Duodenal mucosa (tissue), 2 donors: ENCODE measurements around the gene SLC1A3.

ENCODE experiments used
- H3K27ac ChIP-seq: one replicate; pipeline ENCODE4 v1.7.0; 2013; ENCODE audit warnings: low read depth, low read length
- H3K27me3 ChIP-seq, 2 donors: one replicate each; pipeline ENCODE4 v1.7.0; 2013; ENCODE audit warnings: low read length in 2 of 2, control low read depth in 1 of 2; ENCODE audit not compliant: insufficient read depth in 2 of 2, control insufficient read depth in 1 of 2
- H3K36me3 ChIP-seq, 2 donors: one replicate each; pipeline ENCODE4 v1.7.0; 2013; ENCODE audit warnings: low read length in 2 of 2, control low read depth in 1 of 2; ENCODE audit not compliant: insufficient read depth in 2 of 2, control insufficient read depth in 1 of 2
- H3K4me1 ChIP-seq, 2 donors: one replicate each; pipeline ENCODE4 v1.7.0; 2013; ENCODE audit warnings: low read length in 2 of 2, control low read depth in 1 of 2; ENCODE audit not compliant: insufficient read depth in 2 of 2, control insufficient read depth in 1 of 2
- H3K4me3 ChIP-seq, 2 donors: one replicate each; pipeline ENCODE4 v1.7.0; 2013; ENCODE audit warnings: low read length in 2 of 2, low read depth in 1 of 2
- H3K9ac ChIP-seq, 2 donors: one replicate each; pipeline ENCODE4 v1.7.0; 2013; ENCODE audit warnings: low read length in 2 of 2, low read depth in 1 of 2
- H3K9me3 ChIP-seq, 2 donors: one replicate each; pipeline ENCODE4 v1.7.0; 2013; ENCODE audit warnings: low read length in 2 of 2, control low read depth in 1 of 2; ENCODE audit not compliant: control insufficient read depth in 1 of 2

SLC1A3 gene

DNA sequence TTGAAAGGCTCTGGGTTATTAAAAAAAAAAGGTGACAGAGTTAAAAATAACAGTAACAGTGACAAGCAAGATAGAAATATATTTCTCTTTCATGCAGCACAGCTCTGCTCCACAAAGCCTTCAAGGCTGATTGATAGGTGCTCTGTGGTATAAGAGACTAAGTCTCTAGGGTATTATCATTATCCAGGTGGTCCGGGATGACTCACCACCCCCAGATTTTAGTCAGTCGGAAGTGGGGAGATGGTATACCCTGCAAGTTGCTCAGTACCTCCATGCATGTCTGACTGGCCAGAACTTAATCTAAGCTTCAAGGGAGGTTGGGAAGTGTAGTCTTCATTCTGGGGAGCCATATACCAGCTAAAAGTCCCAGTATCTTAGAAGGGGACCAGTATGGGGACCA is 76.1 kb downstream of the SLC1A3 start:
- H3K4me3 ChIP-seq, result no peak overlapping the region
- no peak overlapping the region for H3K27ac ChIP-seq
- peaks cover 0 to 4% of the 10 kb centered on the region in 2 donors for H3K27me3 ChIP-seq
- H3K4me1 ChIP-seq, result no peaks in the 10 kb centered on the region
- no peaks in the 10 kb centered on the region for H3K9me3 ChIP-seq
- H3K36me3 ChIP-seq, result no peaks in the 10 kb centered on the region
- no peak overlapping the region for H3K9ac ChIP-seq

GRCh38 chr5:36683821-36684434 is 77.5 kb downstream of the SLC1A3 start:
- no peak overlapping the region for H3K4me3 ChIP-seq
- H3K27me3 ChIP-seq, result peaks cover 0 to 4% of the 10 kb centered on the region in 2 donors
- H3K9ac ChIP-seq, result no peak overlapping the region
- no peaks in the 10 kb centered on the region for H3K9me3 ChIP-seq
- H3K36me3 ChIP-seq, result no peaks in the 10 kb centered on the region
- H3K27ac ChIP-seq, result no peak overlapping the region
- no peaks in the 10 kb centered on the region for H3K4me1 ChIP-seq

GRCh38 chr5:36685631-36686288 is 79.4 kb downstream of the SLC1A3 start:
- no peak overlapping the region for H3K4me3 ChIP-seq
- H3K9me3 ChIP-seq, result no peaks in the 10 kb centered on the region
- peaks cover 0 to 4% of the 10 kb centered on the region in 2 donors for H3K27me3 ChIP-seq
- H3K9ac ChIP-seq, result no peak overlapping the region
- no peaks in the 10 kb centered on the region for H3K4me1 ChIP-seq
- H3K27ac ChIP-seq, result no peak overlapping the region
- H3K36me3 ChIP-seq, result no peaks in the 10 kb centered on the region

- Histone ChIP-seq H3K27me3 (peaks cover 0 to 4% of the 10 kb centered on the region in 2 donors), H3K9ac (no peak overlapping the region), H3K9me3 (no peaks in the 10 kb centered on the region), H3K36me3 (no peaks in the 10 kb centered on the region), H3K4me1 (no peaks in the 10 kb centered on the region), H3K4me3 (no peak overlapping the region), H3K27ac (no peak overlapping the region)
These were observed 80.5 kb downstream of the SLC1A3 start for GRCh38 chr5:36686881-36687280.

DNA sequence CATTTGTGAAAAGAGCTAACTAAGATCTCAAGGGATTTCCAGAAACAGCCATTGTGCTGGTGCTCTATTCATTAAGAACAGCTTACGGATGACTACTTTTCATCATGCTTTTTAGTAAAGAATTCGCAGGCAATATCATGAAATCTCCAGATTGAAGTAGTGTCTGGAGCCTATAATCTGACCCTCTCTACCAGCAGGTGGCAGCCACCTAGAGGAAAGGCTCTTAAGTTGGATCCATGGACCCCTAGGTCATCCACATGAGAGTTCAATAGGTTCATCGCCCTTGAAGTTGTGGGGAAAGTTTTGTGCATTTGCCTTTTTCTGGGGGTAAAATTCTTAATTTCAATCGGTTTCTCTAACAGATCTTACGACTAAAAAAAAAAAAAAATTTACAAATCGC is 82.3 kb downstream of the SLC1A3 start:
- Histone ChIP-seq H3K27ac (no peak overlapping the region), H3K36me3 (no peaks in the 10 kb centered on the region), H3K4me3 (no peak overlapping the region), H3K9ac (no peak overlapping the region), H3K27me3 (peaks cover 0 to 4% of the 10 kb centered on the region in 2 donors), H3K9me3 (no peaks in the 10 kb centered on the region), H3K4me1 (no peaks in the 10 kb centered on the region)

GRCh38 chr5:36689225-36689624 is 82.8 kb downstream of the SLC1A3 start:
- H3K9ac ChIP-seq, result no peak overlapping the region
- H3K27me3 ChIP-seq, result peaks cover 0 to 4% of the 10 kb centered on the region in 2 donors
- no peak overlapping the region for H3K4me3 ChIP-seq
- no peak overlapping the region for H3K27ac ChIP-seq
- H3K36me3 ChIP-seq, result no peaks in the 10 kb centered on the region
- H3K4me1 ChIP-seq, result no peaks in the 10 kb centered on the region
- H3K9me3 ChIP-seq, result no peaks in the 10 kb centered on the region

GRCh38 chr5:36690041-36690961 is 83.9 kb downstream of the SLC1A3 start:
- no peak overlapping the region for H3K27ac ChIP-seq
- H3K27me3 ChIP-seq, result peaks cover 0 to 4% of the 10 kb centered on the region in 2 donors
- peak overlapping the region; percentile 23 to 66 for H3K9ac ChIP-seq
- no peaks in the 10 kb centered on the region for H3K36me3 ChIP-seq
- no peaks in the 10 kb centered on the region for H3K4me1 ChIP-seq
- H3K9me3 ChIP-seq, result no peaks in the 10 kb centered on the region
- peak overlapping the region; percentile 68 to 72 for H3K4me3 ChIP-seq

DNA sequence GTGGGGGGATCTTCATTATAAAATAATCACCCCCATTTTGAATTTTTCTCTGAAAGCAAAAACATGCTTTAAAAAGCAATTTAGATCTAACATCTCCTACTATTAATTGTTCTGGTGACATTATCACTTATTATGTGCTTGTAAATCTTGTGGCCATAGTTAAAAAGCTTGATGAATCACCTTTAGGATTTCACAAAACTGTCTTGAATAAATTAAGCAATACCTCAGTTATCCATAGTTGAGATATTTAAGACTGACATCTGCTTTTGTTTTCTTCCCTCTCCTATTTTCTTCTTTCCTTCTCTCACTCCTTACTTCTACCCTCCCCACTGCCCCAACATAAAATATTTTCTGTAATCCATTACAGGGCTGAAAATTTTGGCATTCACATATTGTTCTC is 84.8 kb downstream of the SLC1A3 start:
- H3K27ac ChIP-seq, result no peak overlapping the region
- no peaks in the 10 kb centered on the region for H3K9me3 ChIP-seq
- no peaks in the 10 kb centered on the region for H3K4me1 ChIP-seq
- H3K27me3 ChIP-seq, result peaks cover 0 to 4% of the 10 kb centered on the region in 2 donors
- H3K36me3 ChIP-seq, result no peaks in the 10 kb centered on the region
- H3K4me3 ChIP-seq, result no peak overlapping the region
- no peak overlapping the region for H3K9ac ChIP-seq

DNA sequence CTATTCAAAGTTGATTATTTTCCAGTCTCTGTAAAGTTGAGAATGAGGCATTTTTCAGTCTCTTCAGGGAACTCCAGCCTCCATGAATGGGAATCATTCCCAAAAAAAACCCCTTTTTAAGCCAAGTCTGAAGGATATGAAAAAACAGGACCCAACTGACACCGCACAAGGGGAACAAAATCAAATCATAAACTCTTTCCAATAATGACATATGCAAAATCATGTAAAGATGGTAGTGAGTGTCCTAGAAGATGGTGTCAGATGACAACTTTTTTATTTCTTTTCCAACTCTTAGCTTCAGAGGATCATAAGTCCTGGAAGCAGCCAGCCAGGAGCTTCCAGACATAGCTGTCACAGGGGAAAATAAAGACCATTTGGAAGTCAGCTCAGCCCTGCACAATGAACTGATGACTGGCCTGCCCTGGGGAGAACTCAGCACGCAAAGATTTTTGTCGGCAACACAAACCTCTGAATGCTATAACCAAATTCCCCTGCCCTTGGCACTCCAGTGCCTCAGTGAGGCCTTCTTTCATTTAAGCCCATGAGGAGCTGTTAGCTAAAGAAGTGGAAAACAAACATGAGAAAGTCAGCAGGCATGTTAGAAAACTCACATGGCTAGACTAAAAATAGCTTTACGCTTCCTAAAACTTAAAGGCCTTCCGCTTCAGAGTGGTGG is 85.4 kb downstream of the SLC1A3 start:
- Histone ChIP-seq H3K9me3 (no peaks in the 10 kb centered on the region), H3K27ac (no peak overlapping the region), H3K4me3 (no peak overlapping the region), H3K4me1 (no peaks in the 10 kb centered on the region), H3K36me3 (no peaks in the 10 kb centered on the region), H3K9ac (no peak overlapping the region), H3K27me3 (peaks cover 0 to 1% of the 10 kb centered on the region in 2 donors)
